HCT116 (cell line): ENCODE measurements around the gene SPTBN4. TPM values are rescaled to one million over a fixed set of nuclear protein-coding genes. Genes with fewer than 3 reads are reported as not detected.

Experiments used
- ATAC-seq: fragments of 200-7000 bp; cut with Tn5 transposase; 2 replicates; pipeline ENCODE4 v1.9.1; 2020; ENCODE audit warnings: mild to moderate bottlenecking, moderate library complexity
- BruUV-seq: library from RNA; stranded (reverse); fragments of 400-500 nt; replicated peaks from 2 replicates; lab custom pipeline; 2021; lab: Mats Ljungman, UMichigan
- CTCF ChIA-PET: fragments of 300-600 bp; sonication (Branson Sonifier 250); formaldehyde crosslinking; loops from one replicate; lab custom pipeline; 2021; ENCODE audit warnings: antibody characterized with exemption; lab: Charles Lee
- POLR2A ChIA-PET: fragments of 300-600, 350-600 bp; sonication (Branson Sonifier 250); formaldehyde crosslinking; loops from one replicate; lab custom pipeline; 2021; ENCODE audit warnings: antibody characterized with exemption; lab: Charles Lee
- RAD21 ChIA-PET, 2 experiments: fragments of 300-600 bp; sonication (Branson Sonifier 250); formaldehyde crosslinking; loops; one replicate each; lab custom pipeline; 2023; ENCODE audit warnings: low total read pairs in 2 of 2; ENCODE audit not compliant: uncharacterized antibody in 2 of 2, unreplicated experiment in 2 of 2, low non-redundant PET in 1 of 2; lab: Charles Lee
- DNase-seq: peaks from one replicate; pipeline ENCODE4 v3.0.0-alpha.2; 2010; ENCODE audit warnings: low read depth, low spot score
- H2AFZ ChIP-seq: fragments of 200-600 bp; shearing (Covaris generic), sonication (generic); 2 replicates; pipeline ENCODE4 v1.6.1; 2017; ENCODE audit warnings: low read depth, mixed run types, mixed read lengths, antibody characterized with exemption, low read length; ENCODE audit not compliant: poor library complexity, severe bottlenecking
- H3K27ac ChIP-seq: 2 replicates; pipeline ENCODE4 v1.5.1; 2012; ENCODE audit warnings: low read depth, low read length
- H3K27me3 ChIP-seq: fragments of 200-600 bp; sonication (generic); 2 replicates; pipeline ENCODE4 v1.6.1; 2016; ENCODE audit warnings: mixed run types, low read length, mixed read lengths; ENCODE audit not compliant: insufficient read depth
- H3K36me3 ChIP-seq, 2 experiments: fragments of 200-500 bp in 1 of 2; fragments of 200-600 bp in 1 of 2; sonication (Bioruptor generic) in 1 of 2; sonication (generic) in 1 of 2; 2 replicates each; pipeline versions ENCODE4 v1.5.1 to v1.6.1; 2014 to 2016; ENCODE audit warnings: low read length in 2 of 2, inconsistent platforms in 1 of 2, mixed read lengths in 1 of 2, mixed run types in 1 of 2; ENCODE audit not compliant: insufficient read depth in 2 of 2, control insufficient read depth in 1 of 2
- H3K4me1 ChIP-seq, 2 experiments: fragments of 200-600 bp in 1 of 2; sonication (generic) in 1 of 2; 2 replicates each; pipeline versions ENCODE4 v1.5.1 to v1.6.1; 2012 to 2017; ENCODE audit warnings: low read length in 2 of 2, inconsistent platforms in 1 of 2, mild to moderate bottlenecking in 1 of 2, mixed read lengths in 1 of 2, mixed run types in 1 of 2, moderate library complexity in 1 of 2; ENCODE audit not compliant: insufficient read depth in 2 of 2, control insufficient read depth in 1 of 2
- H3K4me2 ChIP-seq: fragments of 200-600 bp; sonication (generic); 2 replicates; pipeline ENCODE4 v1.6.1; 2017; ENCODE audit warnings: mixed run types, low read length, mixed read lengths
- H3K4me3 ChIP-seq, 2 experiments: fragments of 200-600 bp in 1 of 2; sonication (generic) in 1 of 2; replicated peaks in 1 of 2; 2 replicates each; pipeline ENCODE4 v1.5.1; 2011 to 2016; ENCODE audit warnings: low read length in 2 of 2, control low read depth in 1 of 2, low read depth in 1 of 2, mild to moderate bottlenecking in 1 of 2, mixed read lengths in 1 of 2, mixed run types in 1 of 2
- H3K79me2 ChIP-seq: fragments of 200-600 bp; sonication (generic); 2 replicates; pipeline ENCODE4 v1.6.1; 2017; ENCODE audit warnings: mild to moderate bottlenecking, mixed run types, low read length, moderate library complexity, mixed read lengths; ENCODE audit not compliant: insufficient read depth
- H3K9ac ChIP-seq: fragments of 200-600 bp; sonication (generic); 2 replicates; pipeline ENCODE4 v1.6.1; 2016; ENCODE audit warnings: low read length, mixed read lengths
- H3K9me2 ChIP-seq: fragments of 200-600 bp; sonication (generic), shearing (Covaris generic); 2 replicates; pipeline ENCODE4 v1.6.1; 2017; ENCODE audit warnings: mixed run types, mild to moderate bottlenecking, moderate library complexity; ENCODE audit not compliant: insufficient read depth
- H3K9me3 ChIP-seq, 2 experiments: fragments of 200-500 bp in 1 of 2; fragments of 200-600 bp in 1 of 2; sonication (Bioruptor generic) in 1 of 2; sonication (generic) in 1 of 2; 2 replicates each; pipeline ENCODE4 v1.6.1; 2014 to 2017; ENCODE audit warnings: low read length in 2 of 2, mixed read lengths in 2 of 2, inconsistent platforms in 1 of 2, low read depth in 1 of 2, mild to moderate bottlenecking in 1 of 2, mixed run types in 1 of 2, moderate library complexity in 1 of 2; ENCODE audit not compliant: control insufficient read depth in 1 of 2, insufficient read depth in 1 of 2
- H4K20me1 ChIP-seq: fragments of 200-600 bp; sonication (generic), shearing (Covaris generic); 2 replicates; pipeline ENCODE4 v1.6.1; 2017; ENCODE audit warnings: mixed run types, mild to moderate bottlenecking, moderate library complexity; ENCODE audit not compliant: insufficient read depth
- CBX3 ChIP-seq: IDR thresholded peaks from 2 replicates; pipeline ENCODE4 v1.6.1; 2012; ENCODE audit warnings: low read depth
- CEBPB ChIP-seq: IDR thresholded peaks from 2 replicates; pipeline ENCODE4 v1.6.1; 2012; ENCODE audit warnings: low read depth
- EGR1 ChIP-seq: IDR thresholded peaks from 2 replicates; pipeline ENCODE4 v1.6.1; 2012; ENCODE audit warnings: low read depth
- FOSL1 ChIP-seq: IDR thresholded peaks from 2 replicates; pipeline ENCODE4 v1.6.1; 2012; ENCODE audit warnings: low read depth
- POLR2AphosphoS5 ChIP-seq: IDR thresholded peaks from 2 replicates; pipeline ENCODE4 v1.6.1; 2011; ENCODE audit warnings: mild to moderate bottlenecking, low read depth, low read length, moderate library complexity
- SIN3A ChIP-seq: IDR thresholded peaks from 2 replicates; pipeline ENCODE4 v1.6.1; 2012; ENCODE audit warnings: low read depth
- SP1 ChIP-seq: IDR thresholded peaks from 2 replicates; pipeline ENCODE4 v1.6.1; 2012; ENCODE audit warnings: low read depth
- SRF ChIP-seq: IDR thresholded peaks from 2 replicates; pipeline ENCODE4 v1.6.1; 2012; ENCODE audit warnings: low read depth
- YY1 ChIP-seq: IDR thresholded peaks from 2 replicates; pipeline ENCODE4 v1.6.1; 2011; ENCODE audit warnings: low read length, low read depth, moderate library complexity, mild to moderate bottlenecking; ENCODE audit not compliant: insufficient replicate concordance; ENCODE audit errors: extremely low read depth
- ZBTB33 ChIP-seq: IDR thresholded peaks from 2 replicates; pipeline ENCODE4 v1.6.1; 2011; ENCODE audit warnings: mild to moderate bottlenecking, low read length, moderate library complexity; ENCODE audit not compliant: insufficient replicate concordance; ENCODE audit errors: extremely low read depth
- ZNF274 ChIP-seq: fragments of 200-500 bp; sonication (Bioruptor generic); IDR thresholded peaks from 2 replicates; pipeline ENCODE4 v1.6.1; 2014; ENCODE audit warnings: mild to moderate bottlenecking, low read depth, low read length, inconsistent platforms
- intact Hi-C: fragments of 100-400 bp; cut with micrococcal nuclease; formaldehyde crosslinking; loops from 2 replicates; pipeline ENCODE4 v1.10.0; 2022
- total RNA-seq: library from RNA; stranded (reverse); gene quantifications from one replicate; pipeline ENCODE4 v1.2.1, GENCODE V29; 2021; ENCODE audit not compliant: unreplicated experiment

The SPTBN4 gene
- total RNA-seq, 1 experiment from 2014 or later: 4.6 TPM

GRCh38 chr19:40421993-40422747 lies 44.6 kb upstream of the SPTBN4 start:
- 0 out of 2 replicates have a peak, but pooled peaks have one; percentile 7 for TF ChIP-seq POLR2AphosphoS5
- no peak for TF ChIP-seq EGR1
- DNase-seq (no peak), ATAC-seq (no peak)
- no peaks in the 10 kb centered on the region for H3K9me2 ChIP-seq
- no TSS peak for BruUV-seq
- H4K20me1 ChIP-seq: no peaks in the 10 kb centered on the region
- no peak overlapping the region for H2AFZ ChIP-seq
- peak overlapping the region; percentile 96 for H3K4me2 ChIP-seq
- intact Hi-C loops: loop anchor here (5.0 kb wide), 1 partner anchor 180 kb away; the partner anchor contains the start of gene LTBP4
- H3K36me3 ChIP-seq: peaks cover 5 to 13% of the 10 kb centered on the region in 2 experiments; a peak in 2 of 4 replicates
- H3K27ac ChIP-seq: peak overlapping the region; percentile 99
- no peak overlapping the region for H3K4me3 ChIP-seq
- peaks cover 32 to 75% of the 10 kb centered on the region in 2 experiments for H3K4me1 ChIP-seq
- ChIA-PET CTCF (interaction anchor here (1.3 to 2.1 kb wide), 4 partner anchors 27 to 117 kb away, joined by 3 to 21 read pairs (median 9); partner anchors contain the start of gene BLVRB), RAD21 (interaction anchor here in 1 of 2 experiments (0.7 kb wide), 1 partner anchor 44 kb away, joined by 3 read pairs; the partner anchor contains the start of gene BLVRB), POLR2A (interaction anchor here (0.9 to 1.5 kb wide), 2 partner anchors 10 to 42 kb away, joined by 4 read pairs; no protein-coding TSS in a partner anchor)
- no peaks in the 10 kb centered on the region for H3K9me3 ChIP-seq
- peaks cover 35% of the 10 kb centered on the region for H3K79me2 ChIP-seq
- peak overlapping the region; percentile 90 for H3K9ac ChIP-seq
- H3K27me3 ChIP-seq: no peaks in the 10 kb centered on the region

GRCh38 chr19:40422748-40423566 lies 43.8 kb upstream of the SPTBN4 start:
- BruUV-seq: no TSS peak
- H4K20me1 ChIP-seq: no peaks in the 10 kb centered on the region
- H3K9ac ChIP-seq: peak overlapping the region; percentile 90; the same call in 1 of the 2 replicates
- no peaks in the 10 kb centered on the region for H3K27me3 ChIP-seq
- ATAC-seq (no peak), DNase-seq (no peak)
- no peak overlapping the region for H3K4me3 ChIP-seq
- POLR2A ChIA-PET: interaction anchor here (1.5 to 2.2 kb wide), 2 partner anchors 21 to 41 kb away, joined by 4 read pairs; partner anchors contain the start of gene SERTAD3
- RAD21 ChIA-PET: interaction anchor here in 1 of 2 experiments (0.7 kb wide), 1 partner anchor 43 kb away, joined by 3 read pairs; the partner anchor contains the start of gene BLVRB
- no peaks in the 10 kb centered on the region for H3K9me2 ChIP-seq
- no peak overlapping the region for H2AFZ ChIP-seq
- peak overlapping the region; percentile 96; the same call in 1 of the 2 replicates for H3K4me2 ChIP-seq
- H3K9me3 ChIP-seq: no peaks in the 10 kb centered on the region
- intact Hi-C loops: loop anchor here (5.0 kb wide), 1 partner anchor 179 kb away; the partner anchor contains the start of gene LTBP4
- H3K27ac ChIP-seq: peak overlapping the region; percentile 99
- H3K4me1 ChIP-seq: peaks cover 25 to 70% of the 10 kb centered on the region in 2 experiments
- H3K79me2 ChIP-seq: peaks cover 35% of the 10 kb centered on the region
- CTCF ChIA-PET: no interaction called here
- H3K36me3 ChIP-seq: peaks cover 5 to 13% of the 10 kb centered on the region in 2 experiments; a peak in 2 of 4 replicates
- TF ChIP-seq ZNF274 (no peak), CBX3 (no peak), SRF (no peak), ZBTB33 (no peak), FOSL1 (no peak), SIN3A (no peak), SP1 (no peak), YY1 (no peak), CEBPB (no peak)
